KMS-11 (cell line): ENCODE results near the gene SPHK1.

Experiments
- H2AFZ ChIP-seq: fragments of 200-600 bp; sonication (generic); 2 replicates; pipeline ENCODE4 v1.6.1; 2016; ENCODE audit warnings: antibody characterized with exemption, mixed run types, low read depth
- H3K27ac ChIP-seq: fragments of 200-600 bp; sonication (generic); 2 replicates; pipeline ENCODE4 v1.6.1; 2016; ENCODE audit warnings: mild to moderate bottlenecking, mixed run types
- H3K27me3 ChIP-seq: fragments of 200-600 bp; sonication (generic); 2 replicates; pipeline ENCODE4 v1.6.1; 2017; ENCODE audit warnings: mild to moderate bottlenecking, low read depth, mixed run types, moderate library complexity; ENCODE audit not compliant: insufficient read depth
- H3K36me3 ChIP-seq: fragments of 200-600 bp; sonication (generic); 2 replicates; pipeline ENCODE4 v1.6.1; 2017; ENCODE audit warnings: mild to moderate bottlenecking, mixed run types; ENCODE audit not compliant: insufficient read depth
- H3K4me1 ChIP-seq: fragments of 200-600 bp; sonication (generic); 2 replicates; pipeline ENCODE4 v1.6.1; 2016; ENCODE audit warnings: mild to moderate bottlenecking, low read depth, mixed run types; ENCODE audit not compliant: poor library complexity, severe bottlenecking
- H3K4me2 ChIP-seq: fragments of 200-600 bp; sonication (generic); 2 replicates; pipeline ENCODE4 v1.7.0; 2016; ENCODE audit warnings: mild to moderate bottlenecking, mixed run types
- H3K4me3 ChIP-seq: fragments of 200-600 bp; sonication (generic); IDR thresholded peaks from 2 replicates; pipeline ENCODE4 v1.6.1; 2017; ENCODE audit warnings: low read depth, low read length, mixed read lengths; ENCODE audit not compliant: insufficient read depth
- H3K79me2 ChIP-seq: fragments of 200-600 bp; sonication (generic); 2 replicates; pipeline ENCODE4 v1.6.1; 2016; ENCODE audit warnings: low read depth, mixed run types; ENCODE audit not compliant: insufficient read depth
- H3K9ac ChIP-seq: fragments of 200-600 bp; sonication (generic); 2 replicates; pipeline ENCODE4 v1.6.1; 2016; ENCODE audit warnings: mild to moderate bottlenecking, mixed run types
- H4K20me1 ChIP-seq: fragments of 200-600 bp; sonication (generic); 2 replicates; pipeline ENCODE4 v1.6.1; 2016; ENCODE audit warnings: mild to moderate bottlenecking, mixed run types; ENCODE audit not compliant: insufficient read depth
- TF ChIP-seq, protein P1 (sequence below): fragments of 200-600 bp; sonication (generic); conservative IDR thresholded peaks from 2 replicates; pipeline ENCODE4 v1.6.1; 2017; ENCODE audit warnings: low read depth, mild to moderate bottlenecking, antibody characterized with exemption, low read length, moderate library complexity, mixed read lengths

SPHK1 gene

DNA sequence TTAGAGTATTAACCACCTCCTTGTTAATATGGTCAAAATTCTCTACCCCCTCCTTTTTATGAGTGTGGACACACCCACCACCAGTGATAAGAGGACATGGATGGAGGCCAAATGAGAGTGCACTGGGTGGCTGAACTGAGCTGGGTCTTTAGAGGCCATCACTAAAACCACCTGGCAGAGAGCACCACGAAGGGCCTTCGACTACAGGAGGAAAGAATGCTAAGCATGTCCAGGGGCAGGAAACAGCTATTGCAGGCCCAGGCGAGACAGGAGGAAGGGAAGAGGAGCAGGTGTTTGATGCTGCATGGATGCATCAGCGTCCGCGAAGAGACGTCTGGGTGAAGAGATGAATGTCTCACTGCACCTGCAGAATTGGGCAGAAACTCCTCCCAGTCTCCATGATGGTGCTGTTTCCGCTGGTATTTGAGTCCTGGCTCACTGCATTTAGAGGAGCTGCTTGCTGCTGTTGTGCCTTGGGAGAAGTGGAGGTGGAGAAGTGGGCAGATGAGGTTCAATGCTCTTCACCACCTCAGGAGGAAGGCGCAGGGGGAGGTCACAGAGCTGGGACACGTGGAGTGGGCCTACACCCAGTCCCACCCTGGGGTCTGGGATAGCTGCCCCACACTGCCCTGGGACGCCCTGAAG, 33.2 kb downstream of the SPHK1 start:
- TF ChIP-seq, protein P1, sequence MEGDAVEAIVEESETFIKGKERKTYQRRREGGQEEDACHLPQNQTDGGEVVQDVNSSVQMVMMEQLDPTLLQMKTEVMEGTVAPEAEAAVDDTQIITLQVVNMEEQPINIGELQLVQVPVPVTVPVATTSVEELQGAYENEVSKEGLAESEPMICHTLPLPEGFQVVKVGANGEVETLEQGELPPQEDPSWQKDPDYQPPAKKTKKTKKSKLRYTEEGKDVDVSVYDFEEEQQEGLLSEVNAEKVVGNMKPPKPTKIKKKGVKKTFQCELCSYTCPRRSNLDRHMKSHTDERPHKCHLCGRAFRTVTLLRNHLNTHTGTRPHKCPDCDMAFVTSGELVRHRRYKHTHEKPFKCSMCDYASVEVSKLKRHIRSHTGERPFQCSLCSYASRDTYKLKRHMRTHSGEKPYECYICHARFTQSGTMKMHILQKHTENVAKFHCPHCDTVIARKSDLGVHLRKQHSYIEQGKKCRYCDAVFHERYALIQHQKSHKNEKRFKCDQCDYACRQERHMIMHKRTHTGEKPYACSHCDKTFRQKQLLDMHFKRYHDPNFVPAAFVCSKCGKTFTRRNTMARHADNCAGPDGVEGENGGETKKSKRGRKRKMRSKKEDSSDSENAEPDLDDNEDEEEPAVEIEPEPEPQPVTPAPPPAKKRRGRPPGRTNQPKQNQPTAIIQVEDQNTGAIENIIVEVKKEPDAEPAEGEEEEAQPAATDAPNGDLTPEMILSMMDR: no peak
- H2AFZ ChIP-seq: no peak overlapping the region
- no peaks in the 10 kb centered on the region for H3K36me3 ChIP-seq
- H3K4me3 ChIP-seq: no peak overlapping the region
- H4K20me1 ChIP-seq: no peaks in the 10 kb centered on the region
- no peaks in the 10 kb centered on the region for H3K27me3 ChIP-seq
- no peak overlapping the region for H3K9ac ChIP-seq
- H3K27ac ChIP-seq: no peak overlapping the region
- H3K79me2 ChIP-seq: peaks cover 30% of the 10 kb centered on the region; the same call in 1 of the 2 replicates
- no peak overlapping the region for H3K4me2 ChIP-seq
- peaks cover 27% of the 10 kb centered on the region for H3K4me1 ChIP-seq

DNA sequence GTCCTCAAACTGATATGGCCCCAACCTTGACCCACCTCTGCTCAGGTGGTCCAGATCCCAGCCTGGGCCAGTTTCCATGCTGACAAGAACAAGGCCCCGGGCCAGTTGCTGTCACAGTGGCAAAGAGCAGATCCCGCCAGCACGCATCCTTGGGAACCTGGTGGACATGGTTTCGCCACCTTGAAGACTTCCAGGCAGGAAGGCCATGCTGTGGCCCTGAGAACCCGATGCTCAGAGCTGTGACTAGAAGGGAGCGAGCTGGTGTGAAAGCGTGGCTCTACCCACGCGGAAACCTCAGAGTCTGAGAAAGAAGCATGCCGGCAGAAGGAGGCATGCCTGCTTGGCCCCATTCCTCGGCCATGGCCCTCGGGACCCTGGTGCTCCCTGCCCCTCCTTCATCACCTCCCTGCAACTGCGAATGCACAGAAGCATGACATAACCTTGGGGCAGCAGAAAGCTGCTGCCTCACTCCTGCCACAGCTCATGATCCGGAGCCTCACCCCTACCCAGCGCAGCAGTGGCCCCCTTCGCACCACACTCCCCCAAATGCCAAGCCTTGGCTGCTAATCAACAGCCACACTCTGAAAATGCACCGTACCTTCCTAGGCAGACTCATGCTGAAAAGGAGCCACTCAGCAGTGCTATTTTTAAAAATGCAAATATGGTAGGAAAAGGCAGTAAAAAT, 35.3 kb downstream of the SPHK1 start:
- no peaks in the 10 kb centered on the region for H4K20me1 ChIP-seq
- H3K9ac ChIP-seq: no peak overlapping the region
- TF ChIP-seq, protein P1: no peak

DNA sequence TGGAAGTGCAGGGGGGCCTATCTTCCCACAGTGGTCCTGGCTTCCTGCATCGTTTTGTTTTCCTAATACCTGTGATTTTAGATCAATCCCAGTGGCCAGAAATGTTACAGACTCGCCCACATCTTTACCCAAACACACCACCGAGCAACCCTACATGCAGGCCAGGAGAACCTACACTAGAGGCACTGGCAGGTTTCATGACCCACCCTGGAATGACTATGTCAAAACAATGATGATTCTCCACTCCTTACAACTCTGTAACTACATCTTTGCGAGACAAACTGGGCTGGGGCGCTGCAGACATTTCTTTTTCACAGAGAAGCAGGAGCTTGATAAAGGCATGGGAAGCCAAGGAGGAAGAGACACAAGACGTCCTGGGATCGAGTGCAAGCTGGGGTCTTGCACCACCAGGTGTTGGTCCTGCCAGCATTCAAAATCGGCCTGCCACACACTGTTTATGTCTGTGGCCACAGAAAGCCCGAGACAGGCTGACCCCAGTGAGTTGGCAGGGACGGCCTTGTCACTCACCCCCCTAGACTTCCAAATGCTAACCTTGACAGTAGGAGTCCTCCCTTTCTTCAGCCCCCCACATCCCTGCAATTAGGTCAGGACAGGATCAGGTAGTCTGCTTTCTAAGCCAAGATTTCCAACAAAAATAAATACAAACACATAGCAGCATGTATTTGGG, 36.1 kb downstream of the SPHK1 start:
- Histone ChIP-seq H3K27me3 (no peaks in the 10 kb centered on the region), H3K4me3 (no peak overlapping the region), H3K36me3 (no peaks in the 10 kb centered on the region), H3K79me2 (peaks cover 31% of the 10 kb centered on the region; the same call in 1 of the 2 replicates), H3K4me2 (peak overlapping the region; percentile 53), H4K20me1 (no peaks in the 10 kb centered on the region), H3K27ac (peak overlapping the region; percentile 23), H2AFZ (no peak overlapping the region), H3K9ac (no peak overlapping the region), H3K4me1 (peaks cover 27% of the 10 kb centered on the region)
- TF ChIP-seq, protein P1: no peak

More for the DNA sequence above, 35.3 kb downstream of the SPHK1 start:
- H3K4me1 ChIP-seq: peaks cover 27% of the 10 kb centered on the region
- no peaks in the 10 kb centered on the region for H3K27me3 ChIP-seq
- no peaks in the 10 kb centered on the region for H3K36me3 ChIP-seq
- peak overlapping the region; percentile 23 for H3K27ac ChIP-seq
- H3K4me2 ChIP-seq: peak overlapping the region; percentile 53
- peaks cover 30% of the 10 kb centered on the region; the same call in 1 of the 2 replicates for H3K79me2 ChIP-seq
- no peak overlapping the region for H2AFZ ChIP-seq
- no peak overlapping the region for H3K4me3 ChIP-seq

DNA sequence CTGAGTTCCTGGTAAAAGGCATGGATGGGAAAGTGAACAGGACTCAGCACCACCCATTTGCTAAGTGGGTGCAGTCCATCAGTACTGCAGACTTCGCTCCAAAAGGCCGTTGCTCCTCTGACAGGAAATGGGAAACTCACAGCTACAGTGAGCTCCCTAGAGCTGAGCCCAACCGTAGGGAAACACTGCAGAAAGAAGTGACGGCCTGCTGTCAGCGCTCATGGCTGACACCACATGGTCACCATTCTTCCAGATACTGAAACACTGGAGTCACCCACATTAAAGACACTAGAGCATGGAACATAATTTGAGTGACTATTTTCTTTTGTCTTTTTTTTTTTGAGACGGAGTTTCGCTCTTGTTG, 36.6 kb downstream of the SPHK1 start:
- TF ChIP-seq, protein P1: no peak
- H3K27me3 ChIP-seq: no peaks in the 10 kb centered on the region
- no peak overlapping the region for H3K9ac ChIP-seq
- H3K36me3 ChIP-seq: no peaks in the 10 kb centered on the region
- no peak overlapping the region for H3K4me3 ChIP-seq
- no peak overlapping the region for H2AFZ ChIP-seq
- peak overlapping the region; percentile 23; the same call in 1 of the 2 replicates for H3K27ac ChIP-seq
- H3K79me2 ChIP-seq: peaks cover 35% of the 10 kb centered on the region; the same call in 1 of the 2 replicates
- H3K4me2 ChIP-seq: peak overlapping the region; percentile 53; the same call in 1 of the 2 replicates
- H3K4me1 ChIP-seq: peaks cover 27% of the 10 kb centered on the region
- H4K20me1 ChIP-seq: no peaks in the 10 kb centered on the region
